ENCODE results near the gene TAF11L11.
"Not testable (repeated sequence)": the region's sequence is repeated elsewhere in the genome, so short reads cannot be mapped to it uniquely, and the experiment has no call there.

Gene TAF11L11

DNA sequence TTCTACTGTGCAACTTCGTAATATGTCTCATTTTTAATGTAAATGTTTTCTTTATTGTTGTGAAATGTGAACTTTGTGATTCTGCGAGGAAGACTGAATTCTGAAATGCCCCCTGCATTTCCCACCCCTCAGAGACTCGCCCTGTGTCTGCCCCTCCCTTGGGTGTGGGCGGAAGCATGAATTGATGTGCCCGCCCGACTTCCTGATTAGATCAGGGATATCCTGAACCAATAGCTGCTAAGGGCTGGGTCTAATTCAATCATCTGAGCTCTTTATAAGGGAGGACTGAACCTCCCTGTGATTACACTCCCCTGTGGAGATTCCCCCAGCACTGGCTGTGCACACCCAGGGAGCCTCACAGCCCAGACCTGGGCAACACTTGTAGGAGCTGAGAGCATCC lies at the start of gene TAF11L11:
Gene TAF11L11 (plus strand): TSS at position 304 of the 400 bp plus-strand sequence.
- not testable (repeated sequence) for DNase-seq (ENCODE audit: low spot score)

DNA sequence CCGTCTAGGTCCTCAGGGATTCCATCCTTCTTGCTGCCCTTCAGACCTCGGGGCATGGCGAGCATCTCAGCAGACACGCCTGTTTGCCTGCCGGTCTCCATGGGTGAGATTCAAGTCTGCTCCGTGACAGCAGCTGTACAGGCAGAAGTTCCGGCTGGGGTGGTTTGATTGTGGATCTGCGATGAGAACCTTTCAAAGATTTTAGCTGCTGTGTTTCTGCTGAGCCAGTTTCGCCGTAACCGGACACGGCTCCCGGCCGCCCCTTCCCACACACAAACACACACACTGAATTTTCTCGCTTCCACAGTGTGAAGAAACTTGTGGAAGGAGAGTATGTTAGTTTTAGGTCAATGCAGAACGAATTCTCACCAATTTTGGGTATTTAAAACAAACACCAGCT lies 18.3 kb upstream of the TAF11L11 start, which contains the start of gene TAF11L7:
Gene TAF11L7 (minus strand): TSS at position 101 of the 400 bp plus-strand sequence.
- not testable (repeated sequence) for DNase-seq (ENCODE audit: low spot score)

DNA sequence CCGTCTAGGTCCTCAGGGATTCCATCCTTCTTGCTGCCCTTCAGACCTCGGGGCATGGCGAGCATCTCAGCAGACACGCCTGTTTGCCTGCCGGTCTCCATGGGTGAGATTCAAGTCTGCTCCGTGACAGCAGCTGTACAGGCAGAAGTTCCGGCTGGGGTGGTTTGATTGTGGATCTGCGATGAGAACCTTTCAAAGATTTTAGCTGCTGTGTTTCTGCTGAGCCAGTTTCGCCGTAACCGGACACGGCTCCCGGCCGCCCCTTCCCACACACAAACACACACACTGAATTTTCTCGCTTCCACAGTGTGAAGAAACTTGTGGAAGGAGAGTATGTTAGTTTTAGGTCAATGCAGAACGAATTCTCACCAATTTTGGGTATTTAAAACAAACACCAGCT lies 13.1 kb upstream of the TAF11L11 start, which contains the start of gene TAF11L8:
Gene TAF11L8 (minus strand): TSS at position 101 of the 400 bp plus-strand sequence.
- not testable (repeated sequence) for DNase-seq (ENCODE audit: low spot score)

DNA sequence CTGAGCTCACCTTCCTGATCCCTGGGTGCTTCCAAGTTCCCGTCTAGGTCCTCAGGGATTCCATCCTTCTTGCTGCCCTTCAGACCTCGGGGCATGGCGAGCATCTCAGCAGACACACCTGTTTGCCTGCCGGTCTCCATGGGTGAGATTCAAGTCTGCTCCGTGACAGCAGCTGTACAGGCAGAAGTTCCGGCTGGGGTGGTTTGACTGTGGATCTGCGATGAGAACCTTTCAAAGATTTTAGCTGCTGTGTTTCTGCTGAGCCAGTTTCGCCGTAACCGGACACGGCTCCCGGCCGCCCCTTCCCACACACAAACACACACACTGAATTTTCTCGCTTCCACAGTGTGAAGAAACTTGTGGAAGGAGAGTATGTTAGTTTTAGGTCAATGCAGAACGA lies 9.7 kb upstream of the TAF11L11 start, which contains the start of gene TAF11L9:
Gene TAF11L9 (minus strand): TSS at position 140 of the 400 bp plus-strand sequence.
- DNase-seq (ENCODE audit: low spot score) = not testable (repeated sequence)

DNA sequence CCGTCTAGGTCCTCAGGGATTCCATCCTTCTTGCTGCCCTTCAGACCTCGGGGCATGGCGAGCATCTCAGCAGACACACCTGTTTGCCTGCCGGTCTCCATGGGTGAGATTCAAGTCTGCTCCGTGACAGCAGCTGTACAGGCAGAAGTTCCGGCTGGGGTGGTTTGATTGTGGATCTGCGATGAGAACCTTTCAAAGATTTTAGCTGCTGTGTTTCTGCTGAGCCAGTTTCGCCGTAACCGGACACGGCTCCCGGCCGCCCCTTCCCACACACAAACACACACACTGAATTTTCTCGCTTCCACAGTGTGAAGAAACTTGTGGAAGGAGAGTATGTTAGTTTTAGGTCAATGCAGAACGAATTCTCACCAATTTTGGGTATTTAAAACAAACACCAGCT lies 6.3 kb upstream of the TAF11L11 start, which contains the start of gene TAF11L10:
Gene TAF11L10 (minus strand): TSS at position 101 of the 400 bp plus-strand sequence.
- DNase-seq (ENCODE audit: low spot score) = not testable (repeated sequence)

DNA sequence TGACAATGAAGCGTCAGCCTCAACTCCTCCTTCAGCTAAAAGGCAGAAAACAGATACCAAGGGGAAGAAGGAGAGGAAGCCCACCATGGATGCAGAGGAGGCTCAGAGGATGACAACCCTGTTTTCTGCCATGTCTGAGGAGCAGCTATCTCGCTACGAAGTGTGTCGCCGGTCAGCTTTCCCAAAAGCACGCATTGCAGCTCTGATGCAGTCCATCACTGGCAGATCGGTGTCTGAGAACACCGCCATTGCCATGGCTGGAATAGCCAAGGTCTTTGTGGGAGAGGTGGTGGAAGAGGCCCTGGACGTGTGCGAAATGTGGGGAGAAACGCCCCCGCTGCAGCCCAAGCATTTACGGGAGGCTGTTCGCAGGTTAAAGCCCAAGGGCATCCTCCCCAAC lies 968 bp downstream of the TAF11L11 start:
- no peak for DNase-seq (ENCODE audit: low spot score)

DNA sequence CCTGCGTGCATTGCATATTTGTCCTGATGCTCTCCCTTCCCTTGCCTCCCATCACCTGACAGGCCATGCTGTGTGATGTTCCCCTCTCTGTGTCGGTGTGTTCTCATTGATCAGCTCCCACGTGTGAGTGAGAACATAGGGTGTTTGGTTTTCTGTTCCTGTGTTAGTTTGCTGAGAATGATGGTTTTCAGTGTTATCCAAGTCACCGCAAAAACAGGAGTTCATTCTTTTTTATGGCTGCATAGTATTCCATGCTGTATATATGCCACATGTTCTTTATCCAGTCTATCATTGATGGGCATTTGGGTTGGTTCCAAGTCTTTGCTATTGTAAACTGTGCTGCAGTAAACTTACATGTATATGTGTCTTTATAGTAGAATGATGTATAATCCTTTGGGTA lies 3.5 kb downstream of the TAF11L11 start:
- not testable (repeated sequence) for DNase-seq (ENCODE audit: low spot score)

DNA sequence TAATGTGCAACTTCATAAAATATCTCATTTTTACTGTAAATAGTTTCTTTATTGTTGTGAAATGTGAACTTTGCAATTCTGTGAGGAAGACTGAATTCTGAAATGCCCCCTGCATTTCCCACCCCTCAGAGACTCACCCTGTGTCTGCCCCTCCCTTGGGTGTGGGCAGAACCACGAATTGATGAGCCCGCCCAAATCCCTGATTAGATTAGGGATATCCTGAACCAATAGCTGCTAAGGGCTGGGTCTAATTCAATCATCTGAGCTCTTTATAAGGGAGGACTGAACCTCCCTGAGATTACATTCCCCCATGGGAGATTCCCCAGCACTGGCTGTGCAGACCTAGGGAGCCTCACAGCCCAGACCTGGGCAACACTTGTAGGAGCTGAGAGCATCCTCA lies 6.1 kb downstream of the TAF11L11 start, which contains the start of gene TAF11L12:
Gene TAF11L12 (plus strand): TSS at position 301 of the 400 bp plus-strand sequence.
- DNase-seq (ENCODE audit: low spot score) = not testable (repeated sequence)

DNA sequence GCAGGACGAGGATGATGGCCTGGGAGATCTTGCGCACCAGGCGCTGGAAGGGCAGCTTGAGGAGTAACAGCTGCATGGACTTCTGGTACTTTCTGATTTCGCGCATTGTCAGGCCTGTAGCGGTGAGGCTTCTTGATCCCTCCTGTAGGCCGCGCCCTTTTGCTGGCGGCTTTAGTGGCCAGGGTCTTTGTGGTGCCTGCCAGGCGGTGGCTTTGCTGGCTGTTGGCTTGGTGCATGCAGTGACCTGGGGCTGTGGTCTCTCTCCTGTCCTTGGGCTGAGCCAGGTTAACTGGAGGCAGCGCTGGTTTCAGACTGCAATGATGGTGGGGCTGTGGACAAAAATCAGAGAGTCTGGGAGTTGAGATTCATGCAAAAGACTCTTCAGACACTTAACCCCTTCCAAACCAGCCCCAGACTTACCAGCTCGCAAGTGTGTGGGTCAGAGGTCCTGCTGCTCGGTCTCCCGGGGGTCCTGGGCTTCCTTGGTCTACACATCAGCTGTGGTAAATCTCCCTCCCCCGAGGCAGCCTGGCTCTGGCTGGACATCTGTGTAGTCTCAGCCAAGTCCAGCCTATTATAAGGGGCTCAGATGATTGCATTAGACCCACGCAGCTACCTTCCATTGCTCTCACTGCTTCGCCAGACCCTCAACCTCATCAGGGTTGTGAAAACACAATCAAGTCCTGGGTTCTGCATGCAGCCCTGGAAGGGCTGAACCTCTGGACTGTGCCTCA lies 11.1 kb downstream of the TAF11L11 start:
- no peak for DNase-seq (ENCODE audit: low spot score)

DNA sequence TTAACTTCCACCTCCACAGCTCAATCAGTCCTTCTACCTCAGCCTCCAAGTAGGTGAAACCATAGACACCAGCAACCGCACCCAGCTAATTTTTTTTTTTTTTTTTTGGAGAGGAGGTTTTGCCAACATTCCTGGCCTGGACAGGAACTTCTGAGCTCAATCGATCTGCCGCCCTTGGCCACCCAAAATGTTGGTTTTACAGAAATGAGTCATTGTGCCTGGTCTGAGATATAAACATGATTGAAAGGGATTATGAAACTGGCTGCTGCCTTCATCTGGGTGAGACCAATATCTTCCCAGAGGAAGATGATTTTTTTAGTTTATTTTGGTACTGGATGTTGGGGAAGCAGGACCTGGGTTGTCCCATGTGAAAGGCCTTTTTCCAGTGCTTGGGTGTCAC lies 15.4 kb downstream of the TAF11L11 start:
- DNase-seq (ENCODE audit: low spot score) = no peak

DNA sequence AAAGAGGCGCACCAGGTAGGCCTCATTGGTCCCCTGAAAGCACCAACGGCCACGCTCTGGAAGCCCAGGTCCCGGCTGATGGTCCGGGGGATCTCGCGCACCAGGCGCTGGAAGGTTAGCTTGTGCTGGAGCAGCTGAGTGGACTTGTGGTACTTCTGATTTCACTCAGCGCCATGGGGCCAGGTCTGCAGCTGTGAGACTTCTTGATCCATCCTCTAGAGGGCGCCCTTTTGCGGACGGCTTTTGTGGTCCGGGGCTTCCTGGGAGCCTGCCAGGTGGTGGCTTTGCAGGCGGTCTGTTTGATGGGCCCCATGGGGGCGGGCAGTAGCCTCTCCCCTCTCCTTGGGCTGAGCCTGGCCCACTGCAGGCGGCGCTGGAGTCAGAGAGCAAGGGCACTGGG lies 16.6 kb downstream of the TAF11L11 start:
- no peak for DNase-seq (ENCODE audit: low spot score)

DNA sequence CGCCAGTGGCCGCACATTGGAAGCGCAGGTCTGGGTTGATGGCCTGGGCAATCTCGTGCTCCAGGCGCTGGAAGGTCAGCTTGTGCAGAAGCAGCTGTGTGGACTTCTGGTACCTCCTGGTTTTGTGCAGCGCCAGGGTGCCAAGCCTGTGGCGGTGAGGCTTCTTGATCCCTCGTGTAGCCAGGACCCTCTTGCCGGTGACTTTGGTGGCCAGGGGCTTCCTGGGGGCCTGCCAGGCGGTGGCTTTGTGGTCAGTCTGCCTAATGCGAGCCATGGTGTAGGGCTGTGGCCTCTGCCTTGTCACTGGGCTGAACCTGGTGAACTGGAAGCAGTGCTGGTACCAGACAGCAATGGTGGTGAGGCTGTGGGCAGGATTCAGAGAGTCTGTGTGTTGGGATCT lies 21.7 kb downstream of the TAF11L11 start:
- DNase-seq (ENCODE audit: low spot score) = no peak

DNA sequence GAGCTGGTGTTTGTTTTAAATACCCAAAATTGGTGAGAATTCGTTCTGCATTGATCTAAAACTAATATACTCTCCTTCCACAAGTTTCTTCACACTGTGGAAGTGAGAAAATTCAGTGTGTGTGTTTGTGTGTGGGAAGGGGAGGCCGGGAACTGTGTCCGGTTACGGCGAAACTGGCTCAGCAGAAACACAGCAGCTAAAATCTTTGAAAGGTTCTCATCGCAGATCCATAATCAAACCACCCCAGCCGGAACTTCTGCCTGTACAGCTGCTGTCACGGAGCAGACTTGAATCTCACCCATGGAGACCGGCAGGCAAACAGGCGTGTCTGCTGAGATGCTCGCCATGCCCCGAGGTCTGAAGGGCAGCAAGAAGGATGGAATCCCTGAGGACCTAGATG lies 27.8 kb downstream of the TAF11L11 start, which contains the start of gene TAF11L13:
Gene TAF11L13 (plus strand): TSS at position 301 of the 400 bp plus-strand sequence.
- not testable (repeated sequence) for DNase-seq (ENCODE audit: low spot score)

DNA sequence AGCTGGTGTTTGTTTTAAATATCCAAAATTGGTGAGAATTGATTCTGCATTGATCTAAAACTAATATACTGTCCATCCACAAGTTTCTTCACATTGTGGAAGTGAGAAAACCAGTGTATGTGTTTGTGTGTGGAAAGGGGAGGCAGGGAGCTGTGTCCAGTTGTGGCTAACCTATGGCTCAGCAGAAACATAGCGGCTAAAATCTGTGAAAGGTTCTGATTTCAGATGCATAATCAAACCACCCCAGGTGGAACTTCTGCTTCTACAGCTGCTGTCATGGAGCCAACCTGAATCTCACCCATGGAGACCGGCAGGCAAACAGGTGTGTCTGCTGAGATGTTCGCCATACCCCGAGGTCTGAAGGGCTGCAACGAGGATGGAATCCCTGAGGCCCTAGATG lies 30.2 kb downstream of the TAF11L11 start, which contains the start of gene TAF11L14:
Gene TAF11L14 (plus strand): TSS at position 301 of the 400 bp plus-strand sequence.
- no peak for DNase-seq (ENCODE audit: low spot score)

DNA sequence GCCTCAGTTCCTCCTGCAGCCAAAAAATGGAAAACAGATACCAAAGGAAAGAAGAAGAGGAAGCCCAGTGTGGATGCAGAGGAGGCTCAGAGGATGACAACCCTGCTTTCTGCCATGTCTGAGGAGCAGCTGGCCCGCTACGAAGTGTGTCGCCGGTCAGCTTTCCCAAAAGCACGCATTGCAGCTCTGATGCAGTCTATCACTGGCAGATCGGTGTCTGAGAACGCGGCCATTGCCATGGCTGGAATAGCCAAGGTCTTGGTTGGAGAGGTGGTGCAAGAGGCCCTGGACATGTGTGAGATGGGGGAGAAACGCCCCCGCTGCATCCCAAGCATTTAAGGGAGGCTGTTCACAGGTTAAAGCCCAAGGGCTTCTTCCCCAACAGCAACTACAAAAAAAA lies 45.2 kb downstream of the TAF11L11 start:
- DNase-seq (ENCODE audit: low spot score) = not testable (repeated sequence)

DNA sequence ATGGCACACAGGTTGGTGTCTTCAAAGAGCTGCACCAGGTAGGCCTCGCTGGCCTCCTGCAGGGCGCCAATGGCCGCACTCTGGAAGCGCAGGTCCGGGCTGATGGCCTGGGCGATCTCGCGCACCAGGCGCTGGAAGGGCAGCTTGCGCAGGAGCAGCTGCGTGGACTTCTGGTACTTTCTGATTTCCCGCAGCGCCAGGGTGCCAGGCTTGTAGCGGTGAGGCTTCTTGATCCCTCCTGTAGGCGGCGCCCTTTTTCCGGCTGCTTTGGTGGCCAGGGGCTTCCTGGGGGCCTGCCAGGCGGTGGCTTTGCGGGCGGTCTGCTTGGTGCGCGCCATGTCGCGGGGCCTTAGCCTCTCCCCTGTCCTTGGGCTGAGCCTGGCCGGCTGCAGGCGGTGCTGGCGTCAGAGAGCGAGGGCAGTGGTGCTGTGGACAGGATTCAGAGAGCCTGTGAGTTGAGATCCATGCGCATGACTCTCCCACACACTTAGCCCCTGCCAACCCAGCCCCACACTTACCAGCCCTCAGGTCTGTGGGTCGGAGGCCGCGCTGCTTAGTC lies 51.3 kb downstream of the TAF11L11 start:
- not testable (repeated sequence) for DNase-seq (ENCODE audit: low spot score)

Measured in cerebellar cortex (tissue), 1 donor.